Cardiac fibroblast (primary cell): ENCODE measurements around the gene ARPC3.

Experiments used
- DNase-seq, 2 donors: peaks; one replicate each; pipeline versions ENCODE4 v3.0.0 to v3.0.0-alpha.2; 2010; ENCODE audit warnings: low read depth in 2 of 2
- H3K4me3 ChIP-seq, 2 donors: replicated peaks in 1 of 2; 1 replicate in 1 of 2; 2 replicates in 1 of 2; pipeline ENCODE4 v1.5.1; 2011; ENCODE audit warnings: low read depth in 2 of 2, low read length in 2 of 2, mild to moderate bottlenecking in 2 of 2, moderate library complexity in 1 of 2
- CTCF ChIP-seq: IDR thresholded peaks from one replicate; pipeline ENCODE4 v1.5.1; 2011; ENCODE audit warnings: low read depth, mild to moderate bottlenecking, low read length, inconsistent platforms

ARPC3 gene

DNA sequence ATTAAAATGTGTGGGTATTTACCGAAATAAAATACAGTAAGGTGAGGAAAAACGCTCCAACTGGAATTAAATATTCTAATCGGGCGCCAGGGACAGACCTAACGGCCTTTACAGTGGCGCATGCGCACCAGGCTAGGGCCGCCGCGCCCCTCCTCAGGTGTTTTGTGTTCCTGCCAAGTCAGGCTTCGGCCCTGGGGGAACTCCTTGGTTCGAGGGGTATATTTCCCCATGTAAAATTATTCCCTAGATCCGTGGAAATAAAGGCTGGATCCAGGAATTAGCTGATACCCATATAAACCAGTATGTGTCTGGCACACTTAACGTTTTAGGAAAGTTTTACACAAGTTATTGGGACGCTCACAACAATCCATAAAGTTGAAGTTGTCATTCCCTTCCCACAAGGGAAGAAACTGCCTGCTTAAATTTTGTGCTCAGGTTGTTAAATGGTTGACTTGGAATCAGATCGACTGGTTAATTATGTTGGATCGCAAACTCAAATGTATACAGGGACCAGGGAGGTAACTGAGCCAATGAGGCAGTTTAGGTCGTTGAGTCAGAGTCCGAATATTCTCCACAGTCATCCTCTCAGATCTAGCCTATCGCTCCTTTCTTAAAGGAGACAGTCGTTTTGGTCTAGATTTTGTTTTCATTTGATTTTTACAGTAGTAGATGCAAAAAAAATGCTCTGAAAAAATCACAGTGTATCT lies 46.0 kb downstream of the ARPC3 start:
- peak; percentile 66 to 77 for DNase-seq
- H3K4me3 ChIP-seq, result peak overlapping the region; percentile 93 to 94
- no peak for TF ChIP-seq CTCF

- peak; percentile 95 for DNase-seq
- no peak for TF ChIP-seq CTCF
- peak within 1 kb of the TSS; percentile 93 to 94 for H3K4me3 ChIP-seq
Measured at GRCh38 chr12:110403146-110403975, 46.8 kb downstream of the ARPC3 start, which contains the start of gene ANAPC7. Gene ANAPC7 (minus strand): TSS chr12:110403708. CDS start chr12:110403627, 81 bp downstream.
